ENCODE measurements around the gene PRKN. TPM values are rescaled to one million over a fixed set of nuclear protein-coding genes. Genes with fewer than 3 reads are reported as not detected.

The PRKN gene
- total RNA-seq, 4 donors from 2014 or later: 9.6 to 17.0 (median 11.6) TPM

GRCh38 chr6:161732594-161732993, 995.0 kb downstream of the PRKN start:
- TF ChIP-seq CTCF (IDR thresholded peaks at IDR 0.05; ENCODE audit: low read depth): no peak

- TF ChIP-seq CTCF (IDR thresholded peaks at IDR 0.05; ENCODE audit: low read depth): no peak
These were observed 1000.3 kb downstream of the PRKN start for GRCh38 chr6:161727083-161727833.

GRCh38 chr6:161722394-161722793, 1005.2 kb downstream of the PRKN start:
- no peak for TF ChIP-seq CTCF (IDR thresholded peaks at IDR 0.05; ENCODE audit: low read depth)

GRCh38 chr6:161721511-161721910, 1006.1 kb downstream of the PRKN start:
- TF ChIP-seq CTCF (IDR thresholded peaks at IDR 0.05; ENCODE audit: low read depth): no peak

GRCh38 chr6:161716176-161716575, 1011.4 kb downstream of the PRKN start:
- no peak for TF ChIP-seq CTCF (IDR thresholded peaks at IDR 0.05; ENCODE audit: low read depth)

GRCh38 chr6:161711938-161712337, 1015.6 kb downstream of the PRKN start:
- no peak for TF ChIP-seq CTCF (IDR thresholded peaks at IDR 0.05; ENCODE audit: low read depth)

- TF ChIP-seq CTCF (IDR thresholded peaks at IDR 0.05; ENCODE audit: low read depth): no peak
These were observed 1016.1 kb downstream of the PRKN start for GRCh38 chr6:161711515-161711914.
